ENCODE measurements around the gene ARHGEF6. TPM values are rescaled to one million over a fixed set of nuclear protein-coding genes. Genes with fewer than 3 reads are reported as not detected.

Gene ARHGEF6
- total RNA-seq, 1 experiment from 2014 or later, result 5.1 TPM

GRCh38 chrX:136829413-136829812, 48.7 kb upstream of the ARHGEF6 start (continued):
- TF ChIP-seq ELF4 (CRISPR knock-in tag; IDR thresholded peaks at IDR 0.05; ENCODE audit: low read depth), result no peak
- no peak for TF ChIP-seq EMX1 (CRISPR knock-in tag; IDR thresholded peaks at IDR 0.05)

GRCh38 chrX:136828830-136829229, 48.1 kb upstream of the ARHGEF6 start:
- no peaks in the 10 kb centered on the region; the same call in none of the 2 replicates for H3K36me3 Mint-ChIP-seq
- no peak for TF ChIP-seq ZBTB21 (CRISPR knock-in tag; IDR thresholded peaks at IDR 0.05; ENCODE audit: borderline replicate concordance)
- no peaks in the 10 kb centered on the region for H3K27me3 Mint-ChIP-seq (ENCODE audit: low read depth)
- DNase-seq (ENCODE audit: low spot score) (no peak), ATAC-seq (no peak)
- no peak overlapping the region for H3K4me3 Mint-ChIP-seq
- no peak overlapping the region for H3K27ac Mint-ChIP-seq
- H3K4me1 Mint-ChIP-seq, result 0 out of 2 replicates have a peak, but pooled peaks cover 2% of the 10 kb centered on the region
- ChIA-PET POLR2A (no interaction called here), CTCF (no interaction called here)
- 0 out of 2 replicates have a peak, but pooled peaks cover 6% of the 10 kb centered on the region for H3K9me3 Mint-ChIP-seq

GRCh38 chrX:136827026-136827425, 46.3 kb upstream of the ARHGEF6 start:
- H3K36me3 Mint-ChIP-seq, result no peaks in the 10 kb centered on the region; the same call in none of the 2 replicates
- TF ChIP-seq, protein P1, sequence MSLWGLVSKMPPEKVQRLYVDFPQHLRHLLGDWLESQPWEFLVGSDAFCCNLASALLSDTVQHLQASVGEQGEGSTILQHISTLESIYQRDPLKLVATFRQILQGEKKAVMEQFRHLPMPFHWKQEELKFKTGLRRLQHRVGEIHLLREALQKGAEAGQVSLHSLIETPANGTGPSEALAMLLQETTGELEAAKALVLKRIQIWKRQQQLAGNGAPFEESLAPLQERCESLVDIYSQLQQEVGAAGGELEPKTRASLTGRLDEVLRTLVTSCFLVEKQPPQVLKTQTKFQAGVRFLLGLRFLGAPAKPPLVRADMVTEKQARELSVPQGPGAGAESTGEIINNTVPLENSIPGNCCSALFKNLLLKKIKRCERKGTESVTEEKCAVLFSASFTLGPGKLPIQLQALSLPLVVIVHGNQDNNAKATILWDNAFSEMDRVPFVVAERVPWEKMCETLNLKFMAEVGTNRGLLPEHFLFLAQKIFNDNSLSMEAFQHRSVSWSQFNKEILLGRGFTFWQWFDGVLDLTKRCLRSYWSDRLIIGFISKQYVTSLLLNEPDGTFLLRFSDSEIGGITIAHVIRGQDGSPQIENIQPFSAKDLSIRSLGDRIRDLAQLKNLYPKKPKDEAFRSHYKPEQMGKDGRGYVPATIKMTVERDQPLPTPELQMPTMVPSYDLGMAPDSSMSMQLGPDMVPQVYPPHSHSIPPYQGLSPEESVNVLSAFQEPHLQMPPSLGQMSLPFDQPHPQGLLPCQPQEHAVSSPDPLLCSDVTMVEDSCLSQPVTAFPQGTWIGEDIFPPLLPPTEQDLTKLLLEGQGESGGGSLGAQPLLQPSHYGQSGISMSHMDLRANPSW (CRISPR knock-in tag; conservative IDR thresholded peaks at IDR 0.05; ENCODE audit: low read depth), result no peak
- no peak for TF ChIP-seq ESRRA (CRISPR knock-in tag; IDR thresholded peaks at IDR 0.05; ENCODE audit: borderline replicate concordance)
- no peak for TF ChIP-seq NFATC4 (CRISPR knock-in tag; IDR thresholded peaks at IDR 0.05)
- no peak for TF ChIP-seq RELA (CRISPR knock-in tag; IDR thresholded peaks at IDR 0.05; ENCODE audit: borderline replicate concordance)
- TF ChIP-seq ZNF512 (CRISPR knock-in tag; IDR thresholded peaks at IDR 0.05; ENCODE audit: borderline replicate concordance), result no peak
- TF ChIP-seq, protein P2, sequence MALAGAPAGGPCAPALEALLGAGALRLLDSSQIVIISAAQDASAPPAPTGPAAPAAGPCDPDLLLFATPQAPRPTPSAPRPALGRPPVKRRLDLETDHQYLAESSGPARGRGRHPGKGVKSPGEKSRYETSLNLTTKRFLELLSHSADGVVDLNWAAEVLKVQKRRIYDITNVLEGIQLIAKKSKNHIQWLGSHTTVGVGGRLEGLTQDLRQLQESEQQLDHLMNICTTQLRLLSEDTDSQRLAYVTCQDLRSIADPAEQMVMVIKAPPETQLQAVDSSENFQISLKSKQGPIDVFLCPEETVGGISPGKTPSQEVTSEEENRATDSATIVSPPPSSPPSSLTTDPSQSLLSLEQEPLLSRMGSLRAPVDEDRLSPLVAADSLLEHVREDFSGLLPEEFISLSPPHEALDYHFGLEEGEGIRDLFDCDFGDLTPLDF (CRISPR knock-in tag; IDR thresholded peaks at IDR 0.05), result no peak
- TF ChIP-seq, protein P3, sequence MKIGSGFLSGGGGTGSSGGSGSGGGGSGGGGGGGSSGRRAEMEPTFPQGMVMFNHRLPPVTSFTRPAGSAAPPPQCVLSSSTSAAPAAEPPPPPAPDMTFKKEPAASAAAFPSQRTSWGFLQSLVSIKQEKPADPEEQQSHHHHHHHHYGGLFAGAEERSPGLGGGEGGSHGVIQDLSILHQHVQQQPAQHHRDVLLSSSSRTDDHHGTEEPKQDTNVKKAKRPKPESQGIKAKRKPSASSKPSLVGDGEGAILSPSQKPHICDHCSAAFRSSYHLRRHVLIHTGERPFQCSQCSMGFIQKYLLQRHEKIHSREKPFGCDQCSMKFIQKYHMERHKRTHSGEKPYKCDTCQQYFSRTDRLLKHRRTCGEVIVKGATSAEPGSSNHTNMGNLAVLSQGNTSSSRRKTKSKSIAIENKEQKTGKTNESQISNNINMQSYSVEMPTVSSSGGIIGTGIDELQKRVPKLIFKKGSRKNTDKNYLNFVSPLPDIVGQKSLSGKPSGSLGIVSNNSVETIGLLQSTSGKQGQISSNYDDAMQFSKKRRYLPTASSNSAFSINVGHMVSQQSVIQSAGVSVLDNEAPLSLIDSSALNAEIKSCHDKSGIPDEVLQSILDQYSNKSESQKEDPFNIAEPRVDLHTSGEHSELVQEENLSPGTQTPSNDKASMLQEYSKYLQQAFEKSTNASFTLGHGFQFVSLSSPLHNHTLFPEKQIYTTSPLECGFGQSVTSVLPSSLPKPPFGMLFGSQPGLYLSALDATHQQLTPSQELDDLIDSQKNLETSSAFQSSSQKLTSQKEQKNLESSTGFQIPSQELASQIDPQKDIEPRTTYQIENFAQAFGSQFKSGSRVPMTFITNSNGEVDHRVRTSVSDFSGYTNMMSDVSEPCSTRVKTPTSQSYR (CRISPR knock-in tag; IDR thresholded peaks at IDR 0.05), result no peak
- TF ChIP-seq, protein P4, sequence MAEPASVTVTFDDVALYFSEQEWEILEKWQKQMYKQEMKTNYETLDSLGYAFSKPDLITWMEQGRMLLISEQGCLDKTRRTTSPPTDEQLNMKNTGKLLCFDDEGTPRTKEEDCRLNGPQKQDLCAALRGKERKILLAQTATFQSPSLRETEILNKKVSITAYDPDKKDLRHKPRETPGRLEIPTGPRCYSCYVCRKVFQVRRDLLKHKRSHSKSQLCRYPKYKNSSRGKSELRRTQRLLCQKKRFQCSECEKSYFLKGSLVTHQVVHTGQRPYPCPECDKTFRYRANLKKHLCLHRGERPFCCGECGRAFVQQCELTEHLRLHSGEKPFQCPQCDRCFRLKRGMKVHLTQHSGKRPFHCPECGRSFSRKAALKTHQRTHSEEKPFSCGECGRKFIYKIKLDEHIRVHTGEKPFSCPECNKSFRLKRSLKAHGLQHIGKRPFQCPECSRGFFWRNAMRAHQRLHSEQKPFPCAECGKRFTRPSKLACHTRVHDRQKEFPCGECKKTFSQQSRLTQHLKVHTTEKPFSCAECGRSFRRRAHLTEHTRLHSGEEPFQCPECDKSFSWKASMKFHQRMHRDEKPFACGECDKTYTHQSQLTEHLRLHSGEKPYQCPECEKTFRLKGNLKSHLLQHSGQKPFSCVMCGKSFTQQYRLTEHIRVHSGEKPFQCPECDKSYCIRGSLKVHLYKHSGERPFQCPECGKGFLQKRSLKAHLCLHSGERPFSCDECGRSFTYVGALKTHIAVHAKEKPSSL (CRISPR knock-in tag; conservative IDR thresholded peaks at IDR 0.05), result no peak
- TF ChIP-seq TCF7 (CRISPR knock-in tag; IDR thresholded peaks at IDR 0.05; ENCODE audit: low read depth), result no peak
- TF ChIP-seq, protein P5, sequence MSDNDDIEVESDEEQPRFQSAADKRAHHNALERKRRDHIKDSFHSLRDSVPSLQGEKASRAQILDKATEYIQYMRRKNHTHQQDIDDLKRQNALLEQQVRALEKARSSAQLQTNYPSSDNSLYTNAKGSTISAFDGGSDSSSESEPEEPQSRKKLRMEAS (CRISPR knock-in tag; IDR thresholded peaks at IDR 0.05), result no peak
- TF ChIP-seq ZBTB21 (CRISPR knock-in tag; IDR thresholded peaks at IDR 0.05; ENCODE audit: borderline replicate concordance), result no peak
- no peak for TF ChIP-seq ZNF396 (CRISPR knock-in tag; IDR thresholded peaks at IDR 0.05; ENCODE audit: borderline replicate concordance)
- no peak for TF ChIP-seq USF1 (CRISPR knock-in tag; IDR thresholded peaks at IDR 0.05)
- no peak for TF ChIP-seq MXD4 (CRISPR knock-in tag; IDR thresholded peaks at IDR 0.05; ENCODE audit: borderline replicate concordance)
- POLR2A ChIA-PET, result no interaction called here
- CTCF ChIA-PET, result no interaction called here
- H3K27me3 Mint-ChIP-seq (ENCODE audit: low read depth), result no peaks in the 10 kb centered on the region
- H3K4me3 Mint-ChIP-seq, result no peak overlapping the region
- 0 out of 2 replicates have a peak, but pooled peaks cover 6% of the 10 kb centered on the region for H3K9me3 Mint-ChIP-seq
- DNase-seq (ENCODE audit: low spot score), result no peak
- H3K27ac Mint-ChIP-seq, result no peak overlapping the region
- no peak for ATAC-seq
- 0 out of 2 replicates have a peak, but pooled peaks cover 2% of the 10 kb centered on the region for H3K4me1 Mint-ChIP-seq

Data from WTC11 (cell line).